ENCODE data around the gene FNDC3B. TPM values are rescaled to one million over a fixed set of nuclear protein-coding genes. Genes with fewer than 3 reads are reported as not detected.

The FNDC3B gene
- total RNA-seq, 2 experiments from 2014 or later: 13.4 to 15.3 TPM

- H3K27ac Mint-ChIP-seq: no peak overlapping the region
- DNase-seq: no peak
- H3K4me1 Mint-ChIP-seq: peaks cover 2% of the 10 kb centered on the region
- no peak overlapping the region for H3K4me3 Mint-ChIP-seq
- no peaks in the 10 kb centered on the region for H3K36me3 Mint-ChIP-seq (ENCODE audit: low read depth)
- CTCF ChIA-PET: interaction anchor here (1.0 to 2.4 kb wide), 3 partner anchors 12 to 627 kb away, joined by 3 to 5 read pairs (median 3); no protein-coding TSS in a partner anchor
- no peaks in the 10 kb centered on the region for H3K9me3 Mint-ChIP-seq
- POLR2A ChIA-PET: no interaction called here
- no peaks in the 10 kb centered on the region for H3K27me3 Mint-ChIP-seq
Measured at GRCh38 chr3:172166261-172166660, 126.9 kb downstream of the FNDC3B start.

GRCh38 chr3:172166890-172167289 lies 127.5 kb downstream of the FNDC3B start:
- no peak overlapping the region for H3K4me3 Mint-ChIP-seq
- no peaks in the 10 kb centered on the region for H3K9me3 Mint-ChIP-seq
- no peak overlapping the region for H3K27ac Mint-ChIP-seq
- no peaks in the 10 kb centered on the region for H3K27me3 Mint-ChIP-seq
- CTCF ChIA-PET: interaction anchor here (1.0 to 2.4 kb wide), 3 partner anchors 12 to 627 kb away, joined by 3 to 5 read pairs (median 3); no protein-coding TSS in a partner anchor
- no peak for DNase-seq
- POLR2A ChIA-PET: no interaction called here
- no peaks in the 10 kb centered on the region for H3K36me3 Mint-ChIP-seq (ENCODE audit: low read depth)
- peaks cover 2% of the 10 kb centered on the region for H3K4me1 Mint-ChIP-seq

- no peaks in the 10 kb centered on the region for H3K27me3 Mint-ChIP-seq
- no peak for DNase-seq
- H3K4me3 Mint-ChIP-seq: no peak overlapping the region
- ChIA-PET POLR2A (no interaction called here), CTCF (interaction anchor here (2.4 kb wide), 1 partner anchor 14 kb away, joined by 5 read pairs; no protein-coding TSS in a partner anchor)
- H3K27ac Mint-ChIP-seq: no peak overlapping the region
- peaks cover 2% of the 10 kb centered on the region for H3K4me1 Mint-ChIP-seq
- H3K36me3 Mint-ChIP-seq (ENCODE audit: low read depth): no peaks in the 10 kb centered on the region
- no peaks in the 10 kb centered on the region for H3K9me3 Mint-ChIP-seq
Measured at GRCh38 chr3:172167892-172168648, 128.7 kb downstream of the FNDC3B start.

GRCh38 chr3:172170073-172170709 lies 130.8 kb downstream of the FNDC3B start:
- H3K27me3 Mint-ChIP-seq: no peaks in the 10 kb centered on the region
- H3K4me1 Mint-ChIP-seq: peaks cover 2% of the 10 kb centered on the region
- H3K9me3 Mint-ChIP-seq: peaks cover 3% of the 10 kb centered on the region
- H3K36me3 Mint-ChIP-seq (ENCODE audit: low read depth): no peaks in the 10 kb centered on the region
- POLR2A ChIA-PET: no interaction called here
- CTCF ChIA-PET: interaction anchor here (1.1 to 1.3 kb wide), 4 partner anchors 10 to 17 kb away, joined by 3 to 4 read pairs (median 3); no protein-coding TSS in a partner anchor
- no peak overlapping the region for H3K4me3 Mint-ChIP-seq
- H3K27ac Mint-ChIP-seq: no peak overlapping the region
- DNase-seq: no peak

- H3K4me1 Mint-ChIP-seq: peaks cover 2% of the 10 kb centered on the region
Measured at GRCh38 chr3:172170841-172171240, 131.5 kb downstream of the FNDC3B start.

GRCh38 chr3:172171396-172172075 lies 132.2 kb downstream of the FNDC3B start:
- CTCF ChIA-PET: interaction anchor here (1.3 kb wide), 1 partner anchor 18 kb away, joined by 4 read pairs; no protein-coding TSS in a partner anchor
- Mint-ChIP-seq H3K4me3 (no peak overlapping the region), H3K4me1 (peaks cover 2% of the 10 kb centered on the region), H3K27me3 (no peaks in the 10 kb centered on the region), H3K36me3 (ENCODE audit: low read depth) (no peaks in the 10 kb centered on the region), H3K9me3 (peaks cover 3% of the 10 kb centered on the region), H3K27ac (no peak overlapping the region)
- DNase-seq: no peak
- POLR2A ChIA-PET: no interaction called here

More at GRCh38 chr3:172170841-172171240, 131.5 kb downstream of the FNDC3B start:
- Mint-ChIP-seq H3K27me3 (no peaks in the 10 kb centered on the region), H3K36me3 (ENCODE audit: low read depth) (no peaks in the 10 kb centered on the region), H3K27ac (no peak overlapping the region), H3K9me3 (peaks cover 3% of the 10 kb centered on the region), H3K4me3 (no peak overlapping the region)
- ChIA-PET CTCF (interaction anchor here (1.2 to 1.3 kb wide), 3 partner anchors 10 to 17 kb away, joined by 3 to 4 read pairs (median 3); no protein-coding TSS in a partner anchor), POLR2A (no interaction called here)
- no peak for DNase-seq

- H3K4me1 Mint-ChIP-seq: peaks cover 2% of the 10 kb centered on the region
- no peak overlapping the region for H3K27ac Mint-ChIP-seq
- no peak overlapping the region for H3K4me3 Mint-ChIP-seq
- peaks cover 3% of the 10 kb centered on the region for H3K9me3 Mint-ChIP-seq
- H3K36me3 Mint-ChIP-seq (ENCODE audit: low read depth): no peaks in the 10 kb centered on the region
- ChIA-PET POLR2A (no interaction called here), CTCF (no interaction called here)
- no peaks in the 10 kb centered on the region for H3K27me3 Mint-ChIP-seq
- no peak for DNase-seq
Measured at GRCh38 chr3:172173316-172174254, 134.2 kb downstream of the FNDC3B start.

GRCh38 chr3:172174513-172175253 lies 135.3 kb downstream of the FNDC3B start:
- H3K27ac Mint-ChIP-seq: no peak overlapping the region
- peaks cover 3% of the 10 kb centered on the region for H3K9me3 Mint-ChIP-seq
- DNase-seq: no peak
- ChIA-PET CTCF (interaction anchor here (0.6 kb wide), 2 partner anchors 36 to 1901 kb away, joined by 3 read pairs; no protein-coding TSS in a partner anchor), POLR2A (no interaction called here)
- H3K4me1 Mint-ChIP-seq: no peaks in the 10 kb centered on the region
- no peaks in the 10 kb centered on the region for H3K27me3 Mint-ChIP-seq
- no peaks in the 10 kb centered on the region for H3K36me3 Mint-ChIP-seq (ENCODE audit: low read depth)
- H3K4me3 Mint-ChIP-seq: no peak overlapping the region

- ChIA-PET CTCF (interaction anchor here (0.6 kb wide), 3 partner anchors 36 to 1901 kb away, joined by 3 read pairs; no protein-coding TSS in a partner anchor), POLR2A (no interaction called here)
- Mint-ChIP-seq H3K4me1 (no peaks in the 10 kb centered on the region), H3K27me3 (no peaks in the 10 kb centered on the region), H3K4me3 (no peak overlapping the region), H3K9me3 (peaks cover 3% of the 10 kb centered on the region), H3K27ac (no peak overlapping the region), H3K36me3 (ENCODE audit: low read depth) (peaks cover 2% of the 10 kb centered on the region)
- no peak for DNase-seq
Measured at GRCh38 chr3:172175254-172175599, 135.8 kb downstream of the FNDC3B start.

- no peak for DNase-seq
Measured at GRCh38 chr3:172176061-172176770, 136.8 kb downstream of the FNDC3B start.

GRCh38 chr3:172177046-172177445 lies 137.7 kb downstream of the FNDC3B start:
- Mint-ChIP-seq H3K27ac (no peak overlapping the region), H3K27me3 (no peaks in the 10 kb centered on the region), H3K36me3 (ENCODE audit: low read depth) (peaks cover 2% of the 10 kb centered on the region), H3K4me3 (no peak overlapping the region), H3K9me3 (peaks cover 3% of the 10 kb centered on the region), H3K4me1 (peaks cover 3% of the 10 kb centered on the region)
- ChIA-PET POLR2A (no interaction called here), CTCF (interaction anchor here (1.2 kb wide), 1 partner anchor 14 kb away, joined by 3 read pairs; no protein-coding TSS in a partner anchor)
- no peak for DNase-seq

More at GRCh38 chr3:172176061-172176770, 136.8 kb downstream of the FNDC3B start:
- Mint-ChIP-seq H3K4me1 (no peaks in the 10 kb centered on the region), H3K27ac (no peak overlapping the region), H3K4me3 (no peak overlapping the region), H3K27me3 (no peaks in the 10 kb centered on the region), H3K36me3 (ENCODE audit: low read depth) (peaks cover 2% of the 10 kb centered on the region), H3K9me3 (peaks cover 3% of the 10 kb centered on the region)
- POLR2A ChIA-PET: no interaction called here
- CTCF ChIA-PET: no interaction called here
